GM12873 (cell line): ENCODE results near the gene MFAP5.

Experiments
- CTCF ChIP-seq: IDR thresholded peaks from 2 replicates; pipeline ENCODE4 v1.5.1; 2012; ENCODE audit warnings: low read depth, mild to moderate bottlenecking, moderate library complexity, low read length, control low read depth; ENCODE audit not compliant: insufficient read depth; ENCODE audit errors: missing control alignments

The MFAP5 gene

GRCh38 chr12:8603286-8603685 lies 59.3 kb downstream of the MFAP5 start:
- TF ChIP-seq CTCF, result no peak

DNA sequence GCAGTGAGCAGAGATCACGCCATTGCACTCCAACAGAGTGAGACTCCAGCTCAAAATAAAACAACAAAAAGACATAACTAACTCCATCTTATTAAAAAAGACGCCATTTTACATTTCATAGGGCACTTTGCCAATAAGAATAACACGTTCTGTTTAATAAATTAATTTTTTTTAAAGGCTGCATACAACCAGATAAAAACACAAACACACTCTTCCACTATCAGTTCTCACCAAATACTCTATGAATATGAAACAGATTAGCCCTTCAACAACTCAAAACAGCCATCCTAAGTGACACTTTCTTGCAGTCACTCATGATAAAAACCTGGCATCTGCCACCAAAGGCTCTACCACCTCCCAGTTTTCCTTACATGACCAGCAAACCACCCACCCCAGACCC lies 66.1 kb downstream of the MFAP5 start:
- no peak for TF ChIP-seq CTCF
